OCI-LY7 (cell line): ENCODE results near the gene RNF220. TPM values are rescaled to one million over a fixed set of nuclear protein-coding genes. Genes with fewer than 3 reads are reported as not detected.

ENCODE experiments used
- BruUV-seq: library from RNA; stranded (reverse); fragments of 400-500 nt; replicated peaks from 2 replicates; lab custom pipeline; 2021; lab: Mats Ljungman, UMichigan
- CTCF ChIA-PET: fragments of 300-600 bp; sonication (Branson Sonifier 250); formaldehyde crosslinking; loops from one replicate; lab custom pipeline; 2022; ENCODE audit warnings: antibody characterized with exemption; ENCODE audit not compliant: unreplicated experiment; lab: Charles Lee
- POLR2A ChIA-PET: fragments of 300-600 bp; sonication (Branson Sonifier 250); formaldehyde crosslinking; loops from one replicate; lab custom pipeline; 2022; ENCODE audit warnings: antibody characterized with exemption; lab: Charles Lee
- DNase-seq: peaks from one replicate; pipeline ENCODE4 v3.0.0-alpha.2; 2015; ENCODE audit warnings: low spot score
- H2AFZ ChIP-seq: fragments of 200-600 bp; sonication (generic), shearing (Covaris generic); 2 replicates; pipeline ENCODE4 v1.6.1; 2014; ENCODE audit warnings: mild to moderate bottlenecking, antibody characterized with exemption, low read length, moderate library complexity
- H3K27ac ChIP-seq: fragments of 200-600 bp; sonication (generic); 2 replicates; pipeline ENCODE4 v1.5.1; 2014; ENCODE audit warnings: mixed run types, low read depth, mild to moderate bottlenecking, moderate library complexity, low read length, inconsistent platforms; ENCODE audit not compliant: poor library complexity, severe bottlenecking
- H3K36me3 ChIP-seq: fragments of 200-600 bp; sonication (generic); 2 replicates; pipeline ENCODE4 v1.6.1; 2014; ENCODE audit warnings: mild to moderate bottlenecking, antibody characterized with exemption, low read length, moderate library complexity, mixed read lengths; ENCODE audit not compliant: insufficient read depth
- H3K4me1 ChIP-seq: fragments of 200-600 bp; sonication (generic); 2 replicates; pipeline ENCODE4 v1.5.1; 2014; ENCODE audit warnings: mild to moderate bottlenecking, low read length; ENCODE audit not compliant: insufficient read depth, poor library complexity, severe bottlenecking
- H3K4me2 ChIP-seq: fragments of 200-600 bp; sonication (generic); 2 replicates; pipeline ENCODE4 v1.6.1; 2014; ENCODE audit warnings: mild to moderate bottlenecking, low read length
- H3K4me3 ChIP-seq: fragments of 200-600 bp; sonication (generic); 2 replicates; pipeline ENCODE4 v1.5.1; 2014; ENCODE audit warnings: mild to moderate bottlenecking, low read depth, low read length; ENCODE audit not compliant: poor library complexity, severe bottlenecking
- H3K79me2 ChIP-seq: fragments of 200-600 bp; sonication (generic); 2 replicates; pipeline ENCODE4 v1.6.1; 2016; ENCODE audit warnings: low read depth, mild to moderate bottlenecking, low read length, moderate library complexity, mixed read lengths; ENCODE audit not compliant: insufficient read depth
- H3K9me2 ChIP-seq: fragments of 200-600 bp; sonication (generic); 2 replicates; pipeline ENCODE4 v1.6.1; 2016; ENCODE audit warnings: mild to moderate bottlenecking, low read length, mixed read lengths; ENCODE audit not compliant: insufficient read depth
- H3K9me3 ChIP-seq: fragments of 200-600 bp; sonication (generic); 2 replicates; pipeline ENCODE4 v1.6.1; 2014; ENCODE audit warnings: mild to moderate bottlenecking, mixed run types, low read length, mixed read lengths
- H4K20me1 ChIP-seq: fragments of 200-600 bp; sonication (generic); 2 replicates; pipeline ENCODE4 v1.6.1; 2014; ENCODE audit warnings: mild to moderate bottlenecking, antibody characterized with exemption, low read length, moderate library complexity, mixed read lengths; ENCODE audit not compliant: insufficient read depth
- EZH2phosphoT487 ChIP-seq: fragments of 200-600 bp; sonication (generic); IDR thresholded peaks from 2 replicates; pipeline ENCODE4 v1.6.1; 2018; ENCODE audit warnings: low read depth, borderline replicate concordance, mild to moderate bottlenecking, mixed run types, antibody characterized with exemption, low read length, moderate library complexity, mixed read lengths
- intact Hi-C: fragments of 100-400 bp; cut with micrococcal nuclease; formaldehyde crosslinking; loops from one replicate; pipeline ENCODE4 v1.10.0; 2022; ENCODE audit not compliant: unreplicated experiment
- total RNA-seq, 2 experiments: library from RNA; depleted of rRNA in 1 of 2; stranded (reverse); fragments of >200 nt in 1 of 2; shearing (Covaris generic) in 1 of 2; gene quantifications; 2 replicates each; pipeline ENCODE4 v1.2.3, GENCODE V29; 2014 to 2022
- TF ChIP-seq, protein P1 (sequence below): fragments of 200-600 bp; sonication (generic); conservative IDR thresholded peaks from 2 replicates; pipeline ENCODE4 v1.5.1; 2014; ENCODE audit warnings: mild to moderate bottlenecking, antibody characterized with exemption, low read length, moderate library complexity, mixed read lengths

Gene RNF220
- total RNA-seq, 2 experiments from 2014 or later, result 82.3 to 85.5 TPM

DNA sequence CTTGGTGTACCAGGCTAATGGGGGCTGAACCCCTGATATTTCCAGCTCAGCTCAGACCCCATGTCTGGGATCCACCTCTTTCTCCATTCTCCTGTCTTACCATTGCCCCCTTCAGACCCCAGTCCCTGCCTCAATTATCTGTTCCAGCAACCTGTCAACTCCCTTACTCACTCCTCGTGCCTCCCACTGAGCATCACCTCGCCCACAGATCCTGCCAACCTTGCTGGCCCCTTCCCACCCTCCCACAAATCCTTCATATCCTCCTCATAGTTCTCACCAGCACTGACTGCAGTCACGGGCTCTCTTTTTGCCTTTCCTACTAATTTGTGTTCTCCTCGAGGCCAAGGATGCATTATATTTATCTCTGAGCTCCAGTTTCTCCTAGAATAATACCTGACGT lies 206.4 kb downstream of the RNF220 start:
- DNase-seq, result no peak
- Histone ChIP-seq H3K4me1 (no peaks in the 10 kb centered on the region), H3K79me2 (no peaks in the 10 kb centered on the region), H2AFZ (no peak overlapping the region), H3K4me2 (no peak overlapping the region), H3K9me2 (no peaks in the 10 kb centered on the region), H4K20me1 (no peaks in the 10 kb centered on the region), H3K9me3 (no peaks in the 10 kb centered on the region), H3K4me3 (no peak overlapping the region), H3K27ac (no peak overlapping the region), H3K36me3 (no peaks in the 10 kb centered on the region)
- intact Hi-C loops, result no loop called here
- ChIA-PET CTCF (no interaction called here), POLR2A (interaction anchor here (0.6 to 0.8 kb wide), 2 partner anchors 42 to 134 kb away, joined by 3 to 4 read pairs; no protein-coding TSS in a partner anchor)
- BruUV-seq, result no TSS peak
- TF ChIP-seq EZH2phosphoT487, result no peak
- TF ChIP-seq, protein P1, sequence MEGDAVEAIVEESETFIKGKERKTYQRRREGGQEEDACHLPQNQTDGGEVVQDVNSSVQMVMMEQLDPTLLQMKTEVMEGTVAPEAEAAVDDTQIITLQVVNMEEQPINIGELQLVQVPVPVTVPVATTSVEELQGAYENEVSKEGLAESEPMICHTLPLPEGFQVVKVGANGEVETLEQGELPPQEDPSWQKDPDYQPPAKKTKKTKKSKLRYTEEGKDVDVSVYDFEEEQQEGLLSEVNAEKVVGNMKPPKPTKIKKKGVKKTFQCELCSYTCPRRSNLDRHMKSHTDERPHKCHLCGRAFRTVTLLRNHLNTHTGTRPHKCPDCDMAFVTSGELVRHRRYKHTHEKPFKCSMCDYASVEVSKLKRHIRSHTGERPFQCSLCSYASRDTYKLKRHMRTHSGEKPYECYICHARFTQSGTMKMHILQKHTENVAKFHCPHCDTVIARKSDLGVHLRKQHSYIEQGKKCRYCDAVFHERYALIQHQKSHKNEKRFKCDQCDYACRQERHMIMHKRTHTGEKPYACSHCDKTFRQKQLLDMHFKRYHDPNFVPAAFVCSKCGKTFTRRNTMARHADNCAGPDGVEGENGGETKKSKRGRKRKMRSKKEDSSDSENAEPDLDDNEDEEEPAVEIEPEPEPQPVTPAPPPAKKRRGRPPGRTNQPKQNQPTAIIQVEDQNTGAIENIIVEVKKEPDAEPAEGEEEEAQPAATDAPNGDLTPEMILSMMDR, result no peak

DNA sequence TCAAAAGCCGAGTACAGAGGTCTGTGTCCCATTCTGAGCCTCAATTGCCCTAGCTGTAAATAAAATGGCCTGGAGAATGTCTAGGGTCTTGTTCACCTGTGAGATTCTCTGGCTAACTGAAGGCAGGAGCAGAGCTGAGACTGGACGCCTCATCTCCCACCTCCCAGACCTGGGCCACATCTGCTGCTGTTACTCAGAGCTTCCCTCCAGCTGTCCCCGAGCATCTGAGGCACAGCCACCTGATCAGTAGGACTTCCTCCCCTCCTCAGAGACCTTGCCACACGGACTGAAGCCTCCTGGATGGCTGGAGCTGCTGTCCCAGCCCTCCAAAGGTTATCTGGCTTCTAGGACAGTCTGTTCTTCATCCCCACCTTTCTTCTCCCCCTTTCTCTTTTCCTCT lies 206.8 kb downstream of the RNF220 start:
- Histone ChIP-seq H3K79me2 (no peaks in the 10 kb centered on the region), H3K4me2 (no peak overlapping the region), H3K9me3 (no peaks in the 10 kb centered on the region), H3K4me3 (no peak overlapping the region), H3K27ac (no peak overlapping the region), H3K36me3 (no peaks in the 10 kb centered on the region), H3K9me2 (no peaks in the 10 kb centered on the region), H2AFZ (no peak overlapping the region), H3K4me1 (no peaks in the 10 kb centered on the region), H4K20me1 (no peaks in the 10 kb centered on the region)
- BruUV-seq, result no TSS peak
- no peak for DNase-seq
- TF ChIP-seq EZH2phosphoT487, result no peak
- TF ChIP-seq, protein P1, result no peak
- intact Hi-C loops, result no loop called here
- ChIA-PET CTCF (no interaction called here), POLR2A (interaction anchor here (0.8 kb wide), 1 partner anchor 41 kb away, joined by 4 read pairs; no protein-coding TSS in a partner anchor)

DNA sequence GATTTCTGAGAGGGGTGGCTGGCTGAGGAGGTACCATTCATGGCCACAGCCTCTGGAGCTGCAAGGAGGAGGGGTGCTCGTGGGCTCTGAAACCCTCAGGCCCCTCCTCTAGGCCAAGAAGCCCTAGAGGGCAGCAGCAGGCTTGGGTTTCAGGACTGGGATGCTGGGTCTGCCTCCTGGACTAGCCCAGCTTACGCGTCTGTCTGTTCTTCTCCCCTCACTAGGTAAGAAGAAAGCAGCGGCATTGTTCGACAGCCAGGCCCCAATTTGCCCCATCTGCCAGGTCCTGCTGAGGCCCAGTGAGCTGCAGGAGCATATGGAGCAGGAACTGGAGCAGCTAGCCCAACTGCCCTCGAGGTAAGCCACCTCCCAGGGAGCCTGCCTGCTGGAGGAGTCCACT lies 208.9 kb downstream of the RNF220 start:
- TF ChIP-seq, protein P1, result no peak
- TF ChIP-seq EZH2phosphoT487, result no peak
- Histone ChIP-seq H3K4me2 (no peak overlapping the region), H3K79me2 (no peaks in the 10 kb centered on the region), H3K9me2 (no peaks in the 10 kb centered on the region), H4K20me1 (no peaks in the 10 kb centered on the region), H3K9me3 (no peaks in the 10 kb centered on the region), H3K4me3 (no peak overlapping the region), H3K36me3 (no peaks in the 10 kb centered on the region), H3K27ac (no peak overlapping the region), H3K4me1 (no peaks in the 10 kb centered on the region), H2AFZ (no peak overlapping the region)
- intact Hi-C loops, result no loop called here
- ChIA-PET CTCF (no interaction called here), POLR2A (no interaction called here)
- BruUV-seq, result no TSS peak
- no peak for DNase-seq
